NCI-H2081 treated with DMSO at 0.1 percent for 48 hours (cell line): ENCODE data around the gene SLC6A5.
"Not testable (repeated sequence)": the region's sequence is repeated elsewhere in the genome, so short reads cannot be mapped to it uniquely, and the experiment has no call there.

Experiments
- DNase-seq: peaks from one replicate; lab custom pipeline; 2025; lab: John Stamatoyannopoulos, UW

Gene SLC6A5

DNA sequence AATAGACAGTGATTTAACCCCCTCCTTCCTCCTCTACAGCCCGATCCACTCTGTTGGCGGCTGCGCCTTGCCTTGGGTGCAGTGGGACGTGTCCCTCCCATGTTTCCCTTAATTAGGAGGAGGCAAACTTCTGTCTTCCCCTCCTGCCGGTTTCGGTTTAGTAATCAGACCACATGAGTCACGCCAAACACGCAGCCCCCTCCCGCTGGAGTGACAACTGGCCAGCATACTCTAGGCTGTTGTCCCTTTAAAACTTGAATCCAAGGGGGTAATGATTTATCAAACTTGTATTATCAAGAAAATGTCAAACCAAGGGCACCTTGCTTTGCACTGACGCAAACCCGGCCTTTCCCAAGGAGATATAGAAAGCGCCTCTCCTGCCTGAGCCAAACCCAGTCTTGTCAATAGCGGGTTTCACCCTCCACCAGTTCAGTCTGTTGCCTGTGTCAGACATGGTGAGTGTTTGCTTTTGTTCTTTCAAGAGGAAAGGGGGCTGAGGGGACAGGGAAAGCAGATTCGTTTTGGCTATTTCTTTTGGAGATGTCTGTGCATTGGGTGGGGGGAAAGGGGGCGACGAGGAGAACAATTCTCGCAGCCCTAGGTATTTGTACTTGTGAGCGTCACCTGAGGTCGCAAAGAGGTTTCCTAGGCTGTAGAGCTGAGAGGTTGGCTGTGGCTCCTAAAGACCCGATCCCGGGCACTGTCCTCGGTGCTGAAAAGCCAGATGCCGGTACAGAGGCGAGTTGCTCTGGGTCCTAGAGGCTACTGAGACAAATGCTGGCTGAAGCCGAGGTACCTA is at the start of gene SLC6A5:
SLC6A5 (plus strand) TSS at position 388 of the 799 bp plus-strand sequence; CDS start at position 453, 65 bp downstream.
- DNase-seq: no peak

DNA sequence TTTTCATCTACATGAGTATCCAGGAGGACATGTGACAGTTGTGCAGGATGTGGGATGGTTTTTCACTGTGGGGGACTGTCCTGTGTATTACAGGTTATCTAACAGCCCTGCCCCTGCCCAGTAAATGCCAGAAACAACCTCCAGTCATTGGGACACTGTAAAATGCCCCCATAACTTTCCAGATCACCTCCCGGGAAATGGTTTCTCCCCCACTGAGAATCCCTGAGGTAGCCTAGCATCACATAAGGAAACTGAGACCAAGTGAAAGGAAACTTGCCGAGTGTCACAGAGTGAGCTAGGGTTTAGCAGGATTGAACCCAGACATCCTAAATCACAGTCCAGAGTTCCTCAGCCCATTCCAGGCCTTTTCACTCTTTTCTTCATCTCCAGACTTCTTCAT is 48.3 kb upstream of the SLC6A5 start:
- no peak for DNase-seq

DNA sequence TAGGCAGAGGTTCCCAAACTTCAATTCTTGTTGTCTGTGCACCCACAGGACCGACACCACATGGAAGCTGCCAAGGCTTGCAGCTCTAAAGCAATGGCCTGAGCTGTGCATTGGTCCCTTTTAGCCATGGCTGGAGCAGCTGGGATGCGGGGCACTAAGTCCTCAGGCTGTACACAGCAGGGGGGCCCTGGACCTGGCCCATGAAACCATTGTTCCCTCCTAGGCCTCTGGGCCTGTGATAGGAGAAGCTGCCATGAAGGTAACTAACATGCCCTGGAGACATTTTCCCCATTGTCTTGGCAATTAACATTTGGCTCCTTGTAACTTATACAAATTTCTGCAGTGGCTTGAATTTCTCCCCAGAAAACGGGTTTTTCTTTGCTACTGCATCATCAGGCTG is 43.6 kb upstream of the SLC6A5 start:
- DNase-seq: no peak

DNA sequence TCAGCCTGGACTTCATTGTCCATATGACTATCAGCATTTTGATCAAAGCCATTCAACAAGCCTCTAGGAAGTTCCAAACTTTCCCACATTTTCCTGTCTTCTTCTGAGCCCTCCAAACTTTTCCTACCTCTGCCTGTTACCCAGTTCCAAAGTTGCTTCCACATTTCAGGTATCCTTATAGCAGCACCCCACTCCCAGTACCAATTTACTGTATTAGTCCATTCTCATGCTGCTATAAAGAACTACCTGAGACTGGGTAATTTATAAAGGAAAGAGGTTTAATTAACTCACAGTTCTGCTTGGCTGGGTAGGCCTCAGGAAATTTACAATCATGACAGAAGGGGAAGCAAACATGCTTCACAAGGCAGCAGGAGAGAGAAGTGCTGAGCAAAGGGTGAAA is 43.0 kb upstream of the SLC6A5 start:
- not testable (repeated sequence) for DNase-seq

DNA sequence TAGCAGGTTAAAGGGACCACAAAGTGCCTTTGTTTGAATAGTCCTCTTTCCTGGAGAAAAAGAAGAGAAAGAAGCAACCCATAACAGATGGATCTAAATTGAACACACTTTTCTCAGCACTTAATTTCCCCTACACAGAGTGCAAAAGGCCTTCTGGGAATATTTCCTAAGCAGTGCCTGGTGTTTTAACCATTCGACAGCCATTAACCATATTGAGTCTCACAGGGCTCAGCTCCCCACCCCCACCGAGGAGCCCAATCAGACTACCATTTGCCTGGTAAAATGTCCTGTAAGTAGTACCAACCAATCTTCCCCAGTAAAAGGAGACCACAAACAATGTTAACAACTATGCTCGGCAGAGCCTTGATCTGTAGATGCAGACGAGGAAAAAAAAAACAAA is 40.7 kb upstream of the SLC6A5 start:
- no peak for DNase-seq

DNA sequence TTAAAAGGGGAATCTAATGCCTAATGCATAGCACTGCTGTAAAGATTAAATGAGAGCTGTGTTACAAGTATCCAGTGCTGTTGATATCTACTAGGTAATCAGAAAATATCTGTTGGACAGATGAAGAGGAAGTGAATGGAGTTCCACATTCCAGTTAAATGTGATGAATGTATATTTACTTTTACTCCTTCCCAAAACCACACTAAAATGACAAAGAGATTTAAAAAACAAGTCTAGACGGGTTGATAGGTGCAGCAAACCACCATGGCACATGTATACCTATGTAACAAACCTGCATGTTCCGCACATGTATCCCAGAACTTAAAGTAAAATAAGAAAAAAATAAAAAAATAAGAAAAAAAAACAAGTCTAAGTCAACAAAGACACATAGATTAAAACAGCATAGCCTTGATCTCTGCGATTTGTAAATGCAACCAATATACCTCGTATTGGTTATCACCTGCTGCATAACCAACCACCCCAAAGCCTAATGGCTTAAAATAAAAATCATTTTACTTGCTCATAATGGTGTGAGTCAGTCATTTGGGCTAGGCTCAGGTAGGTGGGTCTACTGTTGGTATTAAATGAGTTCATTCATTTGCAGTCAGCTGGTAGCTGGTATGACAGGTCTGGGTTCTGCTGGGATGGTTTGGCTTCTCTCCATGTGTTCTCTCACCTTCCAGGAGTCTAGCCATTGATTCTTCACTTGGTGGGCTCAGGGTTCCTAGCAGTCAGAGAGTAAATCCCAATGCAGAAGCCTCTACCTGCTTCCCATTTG is 39.7 kb upstream of the SLC6A5 start:
- no peak for DNase-seq

DNA sequence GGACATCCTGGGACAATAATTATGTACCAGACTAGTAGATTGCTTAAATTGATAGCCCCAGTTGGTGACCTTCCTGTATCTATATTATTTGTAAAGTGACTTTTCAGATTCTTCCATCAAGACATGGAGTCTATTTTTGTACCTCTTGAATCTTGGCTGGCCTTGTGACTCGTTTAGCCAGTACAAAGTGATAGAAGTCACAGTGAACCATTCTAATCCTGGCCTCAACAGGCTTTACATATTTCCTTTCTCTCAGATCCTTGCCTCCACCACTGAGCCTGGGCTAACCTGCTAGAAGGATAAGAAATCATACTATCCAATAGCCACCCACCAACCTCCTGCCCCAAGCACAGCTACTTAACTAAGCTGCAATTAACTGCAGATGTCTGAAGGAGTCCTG is 37.5 kb upstream of the SLC6A5 start:
- DNase-seq: no peak

DNA sequence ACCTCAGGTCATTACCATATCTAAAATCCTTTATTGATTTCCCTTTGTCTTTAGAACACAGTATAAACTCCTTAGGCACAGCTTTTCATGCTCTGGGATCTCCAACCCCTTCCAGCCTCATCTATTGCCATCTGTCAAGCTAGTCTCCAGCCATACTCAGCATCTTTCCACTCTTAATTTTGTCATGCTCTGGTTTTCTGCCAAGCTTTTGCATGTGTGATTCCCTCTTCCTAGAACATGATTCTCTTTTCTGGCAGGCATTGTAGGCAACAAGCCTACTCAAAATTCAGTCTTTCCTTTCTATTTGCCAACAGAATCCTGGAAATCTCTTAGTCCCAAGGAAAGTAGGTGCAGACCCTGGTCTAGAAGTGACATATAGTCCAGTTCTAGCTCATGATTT is 35.5 kb upstream of the SLC6A5 start:
- no peak for DNase-seq

DNA sequence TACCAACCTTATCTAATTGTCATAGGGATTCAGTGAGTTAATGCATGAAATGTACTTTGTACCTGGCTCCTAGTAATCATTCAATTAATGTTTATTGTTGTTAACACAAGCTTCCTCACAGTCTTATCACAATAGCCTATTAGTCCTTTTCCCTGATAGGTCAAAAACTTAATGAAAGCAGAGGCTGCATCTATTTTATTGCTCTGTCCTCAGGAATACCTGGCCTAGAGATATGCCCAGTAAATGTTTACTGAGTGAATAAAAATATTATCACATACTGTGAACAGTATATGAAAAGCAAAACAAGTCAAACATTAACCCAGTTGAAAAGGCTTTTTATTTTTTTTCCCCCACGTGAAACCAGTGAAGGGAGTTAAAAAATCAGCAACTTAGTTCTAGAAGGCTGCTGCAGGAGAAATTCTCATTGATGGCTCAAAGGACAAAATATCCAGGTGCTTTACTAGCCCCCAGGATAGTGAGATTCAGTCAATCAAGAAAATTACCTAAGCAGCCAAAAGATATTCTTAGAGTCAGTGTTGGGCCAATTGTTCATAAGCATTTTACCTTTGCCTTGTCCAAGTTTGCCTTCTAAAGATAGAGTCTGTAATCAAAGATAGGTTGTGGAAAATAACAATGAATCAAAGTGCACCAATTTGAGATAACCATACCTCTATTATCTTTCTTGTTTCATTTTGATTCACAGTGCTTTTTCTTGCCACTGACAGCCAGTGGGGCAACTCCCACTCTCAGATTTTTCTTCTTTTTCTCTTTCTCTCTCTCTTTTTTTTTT is 34.4 kb upstream of the SLC6A5 start:
- DNase-seq: no peak

DNA sequence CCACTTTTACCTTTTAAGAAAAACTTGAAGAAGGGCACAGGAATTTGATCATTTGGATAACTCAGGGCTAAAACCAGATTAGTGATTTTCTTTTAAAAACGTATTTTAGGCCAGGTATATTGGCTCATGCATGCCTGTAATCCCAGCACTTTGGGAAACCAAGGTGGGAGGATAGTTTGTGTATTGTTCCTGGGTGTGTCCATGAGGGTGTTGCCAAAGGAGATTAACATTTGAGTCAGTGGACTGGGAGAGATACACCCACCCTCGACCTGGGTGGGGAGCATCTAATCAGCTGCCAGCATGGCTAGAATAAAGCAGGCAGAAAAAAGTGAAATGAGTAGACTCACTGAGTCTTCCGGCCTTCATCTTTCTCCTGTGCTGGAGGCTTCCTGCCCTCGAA is 33.3 kb upstream of the SLC6A5 start:
- DNase-seq: not testable (repeated sequence)

DNA sequence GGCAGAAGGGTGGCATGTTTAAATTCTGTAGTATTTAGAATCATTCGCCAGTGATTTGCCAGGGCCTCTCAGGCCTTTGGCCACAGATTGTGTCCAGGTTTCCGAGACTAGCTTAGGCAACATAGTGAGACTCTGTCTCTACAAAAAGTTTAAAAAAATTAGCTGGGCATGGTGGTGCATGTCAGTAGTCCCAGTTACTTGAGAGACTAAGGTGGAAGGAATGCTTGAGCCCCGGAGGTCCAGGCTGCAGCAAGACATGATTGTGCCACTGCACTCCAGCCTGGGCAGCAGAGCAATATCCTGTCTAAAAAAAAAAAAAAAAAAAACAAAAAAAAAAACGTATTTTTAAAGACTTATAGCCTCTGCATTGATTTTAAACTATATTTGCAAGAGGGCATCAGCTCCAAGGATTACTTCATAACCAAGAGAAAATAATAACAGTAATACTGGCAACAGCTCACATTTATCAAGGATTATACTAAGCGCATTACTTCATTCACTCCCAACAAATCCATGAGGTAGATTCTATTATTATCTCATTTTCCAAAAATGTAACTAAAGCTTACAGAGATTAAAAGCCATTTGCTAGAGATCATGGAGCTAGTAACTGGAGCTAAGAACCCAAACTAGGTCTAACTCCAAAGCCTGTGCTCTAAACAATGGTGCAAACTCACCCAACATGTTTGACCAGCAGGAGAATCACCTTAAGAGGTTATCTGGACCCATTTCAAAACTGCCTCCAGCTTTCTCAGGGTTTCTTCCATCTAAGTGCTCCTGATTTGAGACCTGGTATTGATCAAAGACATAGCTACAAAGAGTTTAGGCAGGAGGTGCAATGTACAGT is 32.6 kb upstream of the SLC6A5 start:
- DNase-seq: no peak

DNA sequence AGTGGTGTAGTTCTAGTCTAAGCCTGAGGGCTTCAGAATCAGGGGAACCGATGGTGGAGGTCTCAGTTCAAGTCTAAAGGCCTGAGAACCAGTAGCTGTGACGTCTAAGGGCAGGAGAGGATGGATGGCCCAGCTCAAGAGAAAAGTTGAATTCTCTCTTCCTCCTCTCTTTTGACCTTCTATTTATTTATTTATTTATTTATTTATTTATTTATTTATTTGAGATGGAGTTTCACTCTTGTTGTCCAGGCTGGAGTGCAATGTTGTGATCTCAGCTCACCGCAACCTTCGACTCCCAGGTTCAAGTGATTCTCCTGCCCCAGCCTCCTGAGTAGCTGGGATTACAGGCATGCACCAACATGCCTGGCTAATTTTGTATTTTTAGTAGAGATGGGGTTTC is 19.7 kb upstream of the SLC6A5 start:
- DNase-seq: not testable (repeated sequence)

DNA sequence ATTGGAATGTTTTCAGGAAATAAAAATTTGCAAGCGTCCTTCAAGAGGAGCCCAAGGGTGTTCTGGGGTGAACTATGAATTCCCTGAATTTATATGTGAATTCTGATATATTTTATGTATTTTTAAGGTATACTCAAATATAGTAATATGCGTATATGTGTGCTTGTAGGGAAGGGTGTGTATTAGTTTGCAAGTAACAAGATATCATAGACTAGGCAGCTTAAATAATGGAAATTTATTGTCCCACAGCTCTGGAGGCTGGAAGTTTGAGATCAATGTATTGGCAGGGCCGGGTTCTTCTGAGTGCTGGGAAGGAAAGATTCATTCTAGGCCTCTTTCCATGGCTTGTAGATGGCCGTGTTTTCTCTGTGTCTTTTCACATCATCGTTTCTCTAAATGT is 16.2 kb upstream of the SLC6A5 start:
- DNase-seq: no peak

DNA sequence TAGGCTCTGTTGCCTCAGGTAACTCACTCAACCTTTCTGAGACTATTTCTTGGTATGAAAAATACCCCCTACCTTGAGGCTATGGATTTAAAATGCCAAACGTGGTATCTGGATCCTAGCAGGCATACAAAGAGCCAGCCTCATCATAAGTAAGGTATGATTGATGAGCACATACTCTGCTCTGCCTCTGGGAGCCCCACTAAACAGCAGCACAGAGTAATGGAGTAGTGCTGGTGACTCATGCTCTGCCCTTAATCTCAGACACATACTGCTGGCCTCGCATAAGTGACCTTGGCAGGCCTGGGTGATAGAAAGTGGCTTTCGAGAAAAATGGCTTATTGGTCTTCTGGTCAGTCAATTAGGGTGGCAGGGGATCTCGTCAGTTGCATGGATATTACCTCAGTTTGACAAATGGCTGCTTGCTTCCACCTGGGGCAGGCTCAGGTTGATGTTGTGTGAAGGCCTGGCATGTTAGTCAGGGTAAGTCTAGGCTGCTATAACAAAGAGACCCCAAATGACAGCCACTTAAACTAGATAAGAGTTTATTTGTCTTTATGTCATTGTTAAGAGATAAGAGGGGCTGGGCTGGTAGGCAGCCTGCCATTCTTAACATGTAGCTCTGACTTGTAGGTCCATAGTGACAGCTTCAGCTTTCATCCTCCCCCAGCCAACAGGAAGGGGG is 15.2 kb upstream of the SLC6A5 start:
- no peak for DNase-seq

DNA sequence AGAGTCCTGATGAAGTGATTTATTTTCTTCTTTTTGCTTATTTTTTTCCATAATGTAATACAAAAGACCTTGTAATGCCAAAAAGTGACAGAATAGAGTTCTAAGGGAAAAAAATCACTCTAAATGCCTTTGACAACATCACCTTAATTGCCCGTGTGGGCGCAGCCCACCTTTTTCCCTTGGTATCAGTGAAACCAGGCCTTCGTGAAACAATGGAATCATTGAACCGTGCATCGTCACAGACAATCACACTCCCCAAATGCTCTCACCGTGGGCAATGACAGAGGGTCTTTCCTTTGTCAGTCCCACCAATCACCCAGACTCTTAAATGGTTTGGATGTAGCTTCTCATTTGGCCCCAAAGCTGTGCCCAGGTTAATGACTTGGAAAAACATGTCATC is 9.6 kb upstream of the SLC6A5 start:
- DNase-seq: no peak

DNA sequence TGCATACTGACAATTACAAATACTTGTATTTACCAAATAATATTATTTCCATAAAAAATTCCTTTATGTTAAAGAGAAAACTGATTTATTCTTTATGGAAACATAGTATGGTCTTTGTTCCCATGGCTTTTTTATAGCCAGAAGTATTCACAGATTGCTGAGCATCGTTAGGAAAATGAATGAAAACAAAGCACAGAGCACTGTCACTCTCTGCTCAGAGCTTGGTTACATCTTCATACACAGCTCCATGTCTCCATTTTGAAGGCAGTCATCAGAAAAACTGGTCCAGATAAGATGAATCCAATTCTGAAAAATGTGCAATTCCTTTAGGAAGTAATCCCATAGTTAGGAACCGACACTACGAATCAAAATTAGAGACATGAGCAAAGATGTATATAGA is 9.0 kb upstream of the SLC6A5 start:
- no peak for DNase-seq

DNA sequence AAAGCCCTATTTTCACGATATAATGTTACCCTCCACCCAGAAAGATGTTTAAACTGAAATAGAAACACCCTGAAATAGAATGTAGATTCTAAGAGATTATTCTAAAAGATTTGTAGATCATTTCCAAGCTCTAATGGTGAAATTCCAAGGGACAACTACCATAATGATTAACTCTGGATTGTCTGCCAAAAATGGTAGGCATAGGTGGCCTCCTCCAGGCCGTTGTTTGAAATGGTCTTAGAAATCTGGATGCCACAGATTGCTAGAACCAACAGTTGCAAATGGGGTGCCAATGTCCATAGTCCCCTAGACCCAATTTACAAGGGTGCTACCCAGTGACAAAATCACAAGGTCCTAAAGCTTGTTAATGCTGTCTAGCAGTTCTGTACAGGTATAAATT is 6.7 kb upstream of the SLC6A5 start:
- no peak for DNase-seq

DNA sequence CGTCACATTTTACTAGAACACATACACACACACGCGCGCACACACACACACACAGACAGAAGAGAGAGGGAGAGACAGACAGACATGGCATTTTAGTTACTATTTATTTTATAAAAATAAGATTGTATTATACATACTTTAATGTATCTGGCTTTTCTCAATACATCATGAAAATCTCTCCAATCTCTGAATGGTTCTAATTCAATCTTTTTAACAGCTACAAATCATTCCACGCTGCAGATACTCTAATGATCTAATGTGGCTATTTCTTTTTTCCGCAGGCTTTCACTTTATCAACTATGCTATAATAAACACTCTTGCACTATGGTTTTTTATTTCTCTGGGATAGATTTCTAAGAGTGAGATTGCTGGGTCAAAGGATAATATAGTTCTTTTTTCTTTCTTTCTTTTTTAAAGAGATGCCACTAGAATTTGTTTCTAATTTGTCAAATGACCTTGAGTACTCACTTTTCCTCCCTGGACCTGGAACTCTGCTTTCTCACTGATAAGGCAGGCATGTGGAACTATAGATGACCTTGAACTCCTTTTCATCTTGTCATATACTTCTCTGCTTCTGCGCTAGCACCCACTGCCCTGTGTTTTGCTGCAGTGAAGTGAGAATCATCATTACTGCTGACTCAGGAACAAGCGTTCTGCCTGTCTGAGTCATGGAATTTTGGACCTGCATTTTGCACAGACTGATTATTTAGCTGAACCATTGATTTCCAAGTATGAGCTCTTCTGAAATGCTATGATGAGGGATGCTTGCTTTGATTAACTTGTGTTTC is 4.9 kb upstream of the SLC6A5 start:
- no peak for DNase-seq

DNA sequence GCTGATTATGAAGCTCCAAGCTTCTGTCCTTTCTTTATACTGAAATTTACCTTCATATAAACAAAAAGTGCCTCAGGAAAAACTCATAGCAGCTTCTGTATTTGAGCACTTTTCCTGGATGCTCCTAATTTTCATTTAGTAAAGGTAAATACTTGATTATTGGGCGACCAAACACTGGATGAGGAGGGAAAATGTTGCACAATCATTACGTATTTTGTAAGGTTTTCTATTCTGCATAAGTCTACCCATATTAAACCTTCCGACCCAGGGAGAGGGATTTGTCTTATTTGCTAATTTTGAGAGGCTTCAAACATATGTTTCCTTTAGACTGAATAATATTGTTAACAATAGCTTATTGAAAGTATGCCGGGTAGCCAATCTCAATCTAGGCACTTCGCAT is 4.3 kb upstream of the SLC6A5 start:
- no peak for DNase-seq
